Mesothelial cell of epicardium (in vitro differentiated cells): ENCODE measurements around the gene CDK6. TPM values are rescaled to one million over a fixed set of nuclear protein-coding genes. Genes with fewer than 3 reads are reported as not detected.

ENCODE experiments used
- DNase-seq, 2 experiments: peaks; one replicate each; pipeline ENCODE4 v3.0.0; 2021; ENCODE audit warnings: low spot score in 2 of 2; ENCODE audit not compliant: unreplicated experiment in 2 of 2
- H3K27ac Mint-ChIP-seq: 2 replicates; pipeline ENCODE4 v1.8.0; 2021; ENCODE audit warnings: mixed read lengths
- H3K27me3 Mint-ChIP-seq: 2 replicates; pipeline ENCODE4 v1.8.0; 2021; ENCODE audit warnings: low read depth, mixed read lengths
- H3K36me3 Mint-ChIP-seq: 2 replicates; pipeline ENCODE4 v1.8.0; 2021; ENCODE audit warnings: mixed read lengths
- H3K4me1 Mint-ChIP-seq: 2 replicates; pipeline ENCODE4 v1.8.0; 2021; ENCODE audit warnings: mixed read lengths
- H3K4me3 Mint-ChIP-seq: 2 replicates; pipeline ENCODE4 v1.8.0; 2021; ENCODE audit warnings: mild to moderate bottlenecking, moderate library complexity, mixed read lengths
- H3K9me3 Mint-ChIP-seq: 2 replicates; pipeline ENCODE4 v1.8.0; 2021; ENCODE audit warnings: mixed read lengths
- total RNA-seq: library from RNA; stranded (reverse); gene quantifications from 3 replicates; pipeline ENCODE4 v1.2.1, GENCODE V29; 2021
- TF ChIP-seq, protein P1 (sequence below): fragments of 200-600 bp; sonication (generic); IDR thresholded peaks from one replicate; pipeline ENCODE4 v1.5.0; 2021; ENCODE audit warnings: antibody characterized with exemption; ENCODE audit not compliant: unreplicated experiment

Gene CDK6
- total RNA-seq, 1 donor from 2014 or later: 138 TPM

GRCh38 chr7:92834507-92835260 is 1.7 kb downstream of the CDK6 start:
- peak overlapping the region; percentile 99 for H3K27ac Mint-ChIP-seq
- no peaks in the 10 kb centered on the region for H3K36me3 Mint-ChIP-seq
- no peaks in the 10 kb centered on the region for H3K27me3 Mint-ChIP-seq
- TF ChIP-seq, protein P1, sequence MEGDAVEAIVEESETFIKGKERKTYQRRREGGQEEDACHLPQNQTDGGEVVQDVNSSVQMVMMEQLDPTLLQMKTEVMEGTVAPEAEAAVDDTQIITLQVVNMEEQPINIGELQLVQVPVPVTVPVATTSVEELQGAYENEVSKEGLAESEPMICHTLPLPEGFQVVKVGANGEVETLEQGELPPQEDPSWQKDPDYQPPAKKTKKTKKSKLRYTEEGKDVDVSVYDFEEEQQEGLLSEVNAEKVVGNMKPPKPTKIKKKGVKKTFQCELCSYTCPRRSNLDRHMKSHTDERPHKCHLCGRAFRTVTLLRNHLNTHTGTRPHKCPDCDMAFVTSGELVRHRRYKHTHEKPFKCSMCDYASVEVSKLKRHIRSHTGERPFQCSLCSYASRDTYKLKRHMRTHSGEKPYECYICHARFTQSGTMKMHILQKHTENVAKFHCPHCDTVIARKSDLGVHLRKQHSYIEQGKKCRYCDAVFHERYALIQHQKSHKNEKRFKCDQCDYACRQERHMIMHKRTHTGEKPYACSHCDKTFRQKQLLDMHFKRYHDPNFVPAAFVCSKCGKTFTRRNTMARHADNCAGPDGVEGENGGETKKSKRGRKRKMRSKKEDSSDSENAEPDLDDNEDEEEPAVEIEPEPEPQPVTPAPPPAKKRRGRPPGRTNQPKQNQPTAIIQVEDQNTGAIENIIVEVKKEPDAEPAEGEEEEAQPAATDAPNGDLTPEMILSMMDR: no peak
- H3K9me3 Mint-ChIP-seq: no peaks in the 10 kb centered on the region
- H3K4me3 Mint-ChIP-seq: peak overlapping the region; percentile 87
- peak in 1 of 2 experiments; percentile 42 for DNase-seq
- peaks cover 42% of the 10 kb centered on the region for H3K4me1 Mint-ChIP-seq

GRCh38 chr7:92833766-92834506 is 2.4 kb downstream of the CDK6 start:
- TF ChIP-seq, protein P1: no peak
- Mint-ChIP-seq H3K36me3 (no peaks in the 10 kb centered on the region), H3K27ac (peak overlapping the region; percentile 99)

DNA sequence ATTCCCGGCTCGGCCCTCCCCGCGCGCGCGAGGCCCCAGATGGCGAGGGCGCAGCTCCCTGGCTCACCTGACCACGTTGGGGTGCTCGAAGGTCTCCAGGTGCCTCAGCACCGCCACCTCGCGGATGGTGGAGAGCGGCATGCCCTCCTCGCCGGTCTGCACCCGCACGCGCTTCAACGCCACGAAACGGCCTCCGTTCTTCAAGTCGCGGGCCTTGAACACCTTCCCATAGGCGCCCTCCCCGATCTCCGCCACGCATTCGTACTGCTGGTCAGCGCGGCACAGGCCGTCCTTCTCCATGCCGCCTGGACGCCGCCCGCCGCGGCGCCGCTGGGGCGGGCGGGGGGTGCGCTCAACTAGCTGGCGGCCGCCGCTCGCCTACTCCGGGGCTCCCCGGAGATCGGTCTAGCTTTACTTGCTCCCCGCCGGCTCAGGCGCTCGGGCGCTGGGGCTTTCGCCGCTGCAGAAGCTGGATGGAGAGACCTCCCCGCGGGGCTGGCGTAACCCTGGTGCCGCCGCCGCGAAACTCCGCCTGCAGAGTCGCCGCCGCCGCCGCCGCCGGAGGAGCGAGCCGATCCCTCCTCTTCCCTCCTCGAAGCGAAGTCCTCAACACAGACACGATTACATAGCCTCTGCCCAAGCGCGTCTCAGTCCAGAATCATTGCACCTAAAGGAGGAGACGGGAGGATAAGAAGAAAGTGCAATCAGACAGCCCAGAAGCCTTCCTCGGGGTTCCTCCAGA is 3.2 kb downstream of the CDK6 start:
- DNase-seq: peak; percentile 65 to 88
- Mint-ChIP-seq H3K4me1 (peaks cover 47% of the 10 kb centered on the region), H3K27ac (peak overlapping the region; percentile 99), H3K36me3 (no peaks in the 10 kb centered on the region), H3K27me3 (no peaks in the 10 kb centered on the region), H3K4me3 (peak overlapping the region; percentile 87), H3K9me3 (no peaks in the 10 kb centered on the region)
- TF ChIP-seq, protein P1: peak; percentile 79

More at GRCh38 chr7:92833766-92834506, 2.4 kb downstream of the CDK6 start:
- peak overlapping the region; percentile 87 for H3K4me3 Mint-ChIP-seq
- DNase-seq: peak; percentile 72 to 83
- no peaks in the 10 kb centered on the region for H3K9me3 Mint-ChIP-seq
- peaks cover 44% of the 10 kb centered on the region for H3K4me1 Mint-ChIP-seq
- no peaks in the 10 kb centered on the region for H3K27me3 Mint-ChIP-seq

DNA sequence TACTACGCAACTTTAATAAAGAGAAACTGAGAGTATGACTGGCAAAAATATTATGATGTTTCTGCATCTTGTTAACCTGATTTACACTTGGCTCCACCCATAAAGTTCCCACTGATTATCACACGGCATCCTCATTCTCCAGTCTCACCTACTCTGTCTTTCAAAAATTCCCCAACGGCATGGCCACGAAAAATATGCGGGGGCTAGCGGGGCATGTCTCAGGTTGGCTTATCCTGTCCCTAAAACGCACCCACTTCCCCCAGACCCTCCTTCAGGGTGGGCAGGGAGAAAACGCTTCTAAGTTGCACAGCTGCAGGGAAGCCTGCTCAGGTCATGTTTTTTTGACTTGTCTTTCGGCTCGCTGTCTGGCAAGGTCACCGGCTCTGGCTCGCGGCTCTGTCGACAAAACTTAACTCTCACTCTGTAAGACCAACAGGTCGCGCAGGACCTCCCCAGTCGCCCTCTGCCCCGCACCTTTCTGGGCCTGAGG is 3.8 kb downstream of the CDK6 start:
- TF ChIP-seq, protein P1: no peak
- Mint-ChIP-seq H3K9me3 (no peaks in the 10 kb centered on the region), H3K4me3 (peak overlapping the region; percentile 87), H3K4me1 (peaks cover 50% of the 10 kb centered on the region), H3K36me3 (no peaks in the 10 kb centered on the region), H3K27ac (peak overlapping the region; percentile 92), H3K27me3 (no peaks in the 10 kb centered on the region)
- DNase-seq: no peak

GRCh38 chr7:92831716-92832533 is 4.4 kb downstream of the CDK6 start:
- H3K9me3 Mint-ChIP-seq: no peaks in the 10 kb centered on the region
- peak overlapping the region; percentile 87 for H3K4me3 Mint-ChIP-seq
- no peak for DNase-seq
- H3K27ac Mint-ChIP-seq: peak overlapping the region; percentile 92
- TF ChIP-seq, protein P1: no peak
- no peaks in the 10 kb centered on the region for H3K27me3 Mint-ChIP-seq
- no peaks in the 10 kb centered on the region for H3K36me3 Mint-ChIP-seq
- peaks cover 51% of the 10 kb centered on the region for H3K4me1 Mint-ChIP-seq
